ENCODE results near the gene HTRA1.

Gene HTRA1

GRCh38 chr10:122474131-122474818 lies 12.9 kb downstream of the HTRA1 start:
- DNase-seq (ENCODE audit: low read depth) = no peak

DNA sequence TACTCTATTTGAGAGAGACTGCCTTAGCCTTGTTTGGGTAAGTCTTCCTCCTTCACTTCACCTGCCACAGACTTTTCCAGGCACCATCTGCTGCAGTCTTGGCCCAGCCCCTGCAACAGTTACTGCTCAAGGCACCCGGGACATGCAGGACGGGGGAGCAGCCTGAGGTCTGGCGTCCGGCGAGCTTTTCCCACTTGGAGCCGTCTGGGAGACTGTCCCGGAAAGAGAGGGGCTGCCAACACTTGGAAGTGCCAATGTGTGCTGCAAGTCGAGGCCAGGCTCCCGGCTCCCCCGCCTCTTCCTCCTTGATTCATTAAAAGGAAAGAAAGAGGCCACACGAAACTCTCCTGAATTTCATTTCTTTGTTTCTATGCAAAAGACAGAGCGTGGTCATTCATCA lies 13.7 kb downstream of the HTRA1 start:
- DNase-seq (ENCODE audit: low read depth) = no peak

DNA sequence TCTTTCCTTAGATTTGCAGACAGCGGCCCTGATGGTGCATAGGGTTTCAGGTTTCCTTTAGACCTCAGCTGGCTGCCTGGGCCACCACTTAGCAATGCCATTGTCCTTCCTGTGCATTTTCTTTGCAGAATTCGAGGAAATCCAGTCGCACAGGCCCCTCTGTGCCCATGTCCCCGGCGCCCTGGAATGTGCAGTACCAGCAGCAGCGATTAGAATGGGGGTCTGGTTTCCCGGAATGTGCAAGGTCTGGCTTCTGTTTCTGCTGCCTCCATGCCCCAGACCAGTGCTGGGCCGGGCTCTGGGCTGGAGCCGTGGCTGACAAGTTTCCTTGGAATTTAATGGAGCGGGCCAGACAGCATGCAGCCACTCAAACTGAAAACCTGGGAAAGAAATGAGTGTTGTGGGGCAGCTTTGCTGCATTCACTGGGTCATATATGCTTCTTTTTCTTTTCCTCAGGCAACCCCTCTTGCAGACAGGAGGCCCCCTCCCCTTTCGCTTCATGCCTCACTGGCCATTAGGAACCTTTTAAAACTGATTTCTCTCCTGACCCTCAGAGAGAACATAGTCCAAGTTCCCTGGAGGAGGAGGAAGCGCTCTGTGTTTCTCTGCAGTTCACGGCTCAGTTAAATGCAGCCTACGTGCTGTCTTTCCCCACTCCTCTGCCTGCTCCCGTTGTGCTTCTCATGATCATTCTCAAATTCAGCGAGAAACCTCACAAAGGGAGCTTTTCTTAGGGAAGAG lies 14.4 kb downstream of the HTRA1 start:
- DNase-seq (ENCODE audit: low read depth) = no peak

GRCh38 chr10:122476333-122476695 lies 15.0 kb downstream of the HTRA1 start:
- DNase-seq (ENCODE audit: low read depth) = no peak

DNA sequence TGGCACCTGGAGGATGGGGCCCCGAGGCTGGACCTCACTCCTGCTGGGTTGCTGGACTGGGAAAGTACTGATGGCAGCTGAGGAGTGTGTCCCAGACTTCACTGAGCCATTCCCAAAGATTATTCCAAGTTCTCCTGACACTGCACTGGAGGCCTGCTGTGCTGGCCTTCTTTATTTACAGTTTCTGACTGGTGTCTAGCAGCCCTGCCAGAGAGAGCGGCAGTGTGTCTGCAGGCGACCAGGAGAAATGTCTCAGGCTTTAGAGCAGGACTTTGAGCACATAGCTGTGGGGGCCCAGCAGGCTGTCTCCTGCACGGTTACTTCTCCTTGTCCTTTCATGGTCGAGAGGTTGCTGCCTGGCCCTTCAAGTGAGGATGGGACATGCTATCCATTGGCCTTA lies 16.1 kb downstream of the HTRA1 start:
- no peak for DNase-seq (ENCODE audit: low read depth)

GRCh38 chr10:122478971-122479370 lies 17.6 kb downstream of the HTRA1 start:
- DNase-seq (ENCODE audit: low read depth) = no peak

DNA sequence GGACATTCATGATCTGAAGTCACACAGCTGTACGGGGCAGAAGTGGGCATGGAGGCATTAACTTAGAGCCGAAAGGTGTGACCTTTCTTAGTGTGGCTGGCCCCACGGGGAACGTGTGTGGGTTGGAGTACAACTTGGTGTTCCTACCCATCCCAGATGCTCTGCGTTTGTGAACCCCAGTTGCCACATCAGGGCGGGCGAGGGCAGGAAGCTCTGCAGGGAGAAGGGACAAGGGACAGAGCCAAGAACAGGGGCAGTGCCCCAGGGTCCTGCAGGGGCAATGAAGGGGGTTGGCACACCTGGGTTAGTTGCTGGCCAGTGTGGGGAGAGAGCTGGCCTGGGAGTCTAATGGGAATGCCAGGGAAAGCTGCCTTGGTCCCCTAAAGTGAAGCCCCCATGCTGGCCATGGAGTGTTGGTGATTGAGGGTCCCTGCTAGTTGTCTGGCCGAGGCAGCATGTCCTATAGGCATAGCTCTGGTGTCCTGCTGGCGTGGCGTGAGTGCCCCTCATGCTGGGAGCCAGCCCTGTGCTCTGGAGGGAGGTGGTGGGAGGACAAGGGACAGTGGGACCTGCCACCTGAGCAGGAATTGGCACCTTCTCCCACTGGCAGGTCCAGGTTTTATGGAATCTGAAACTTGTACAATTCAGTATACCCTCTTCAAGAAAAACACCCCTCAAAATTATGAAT lies 18.9 kb downstream of the HTRA1 start:
- no peak for DNase-seq (ENCODE audit: low read depth)

DNA sequence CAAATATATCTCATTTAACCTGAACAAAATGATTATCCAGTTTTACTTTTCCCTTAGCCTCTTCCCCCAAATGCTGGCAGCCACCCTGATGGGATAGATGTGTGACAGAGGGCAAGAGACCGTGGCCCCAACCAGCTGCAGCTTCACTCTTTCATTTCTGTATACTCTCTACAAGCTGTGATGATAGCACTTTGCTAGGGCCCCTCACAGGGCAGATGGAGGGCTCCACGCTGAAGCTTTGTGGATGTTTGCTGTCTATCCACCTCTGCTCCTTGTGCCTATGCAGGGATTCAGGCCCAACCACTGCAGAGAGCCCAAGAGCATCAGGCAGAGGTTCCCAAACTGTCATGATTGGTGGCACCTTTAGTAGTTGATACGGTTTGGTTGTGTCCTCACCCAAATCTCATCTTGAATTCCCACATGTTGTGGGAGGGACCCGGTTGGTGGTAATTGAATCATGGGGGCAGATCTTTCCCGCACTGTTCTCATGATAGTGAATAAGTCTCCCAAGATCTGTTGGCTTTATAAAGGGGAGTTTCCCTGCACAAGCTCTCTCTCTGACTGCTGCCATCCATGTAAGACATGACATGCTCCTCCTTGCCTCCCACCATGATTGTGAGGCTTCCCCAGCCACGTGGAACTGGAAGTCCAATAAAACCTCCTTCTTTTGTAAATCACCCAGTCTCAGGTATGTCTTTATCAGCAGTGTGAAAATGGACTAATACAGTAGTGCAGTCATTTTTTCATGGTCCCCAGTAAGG lies 20.1 kb downstream of the HTRA1 start:
- no peak for DNase-seq (ENCODE audit: low read depth)

GRCh38 chr10:122484276-122485060 lies 23.1 kb downstream of the HTRA1 start:
- no peak for DNase-seq (ENCODE audit: low read depth)

DNA sequence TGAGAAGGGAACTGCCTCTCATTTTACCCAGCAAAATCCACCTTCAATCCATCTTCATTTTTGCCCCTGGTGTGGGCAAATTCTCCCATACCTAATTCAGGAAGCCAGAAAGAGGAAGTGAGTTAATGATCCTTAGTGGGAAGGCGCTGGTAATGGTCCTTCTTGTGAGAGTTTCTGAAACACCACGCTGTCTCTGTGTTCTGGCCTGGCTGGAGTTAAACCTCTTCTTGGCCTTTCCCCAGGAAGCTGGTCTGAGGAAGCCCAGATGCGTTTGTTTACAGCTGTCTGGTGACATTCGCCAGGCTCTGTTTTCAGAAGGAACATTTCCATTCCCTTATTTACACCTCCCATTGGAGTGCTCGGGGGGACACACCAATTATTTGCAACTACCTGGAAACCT lies 24.3 kb downstream of the HTRA1 start:
- DNase-seq (ENCODE audit: low read depth) = no peak

DNA sequence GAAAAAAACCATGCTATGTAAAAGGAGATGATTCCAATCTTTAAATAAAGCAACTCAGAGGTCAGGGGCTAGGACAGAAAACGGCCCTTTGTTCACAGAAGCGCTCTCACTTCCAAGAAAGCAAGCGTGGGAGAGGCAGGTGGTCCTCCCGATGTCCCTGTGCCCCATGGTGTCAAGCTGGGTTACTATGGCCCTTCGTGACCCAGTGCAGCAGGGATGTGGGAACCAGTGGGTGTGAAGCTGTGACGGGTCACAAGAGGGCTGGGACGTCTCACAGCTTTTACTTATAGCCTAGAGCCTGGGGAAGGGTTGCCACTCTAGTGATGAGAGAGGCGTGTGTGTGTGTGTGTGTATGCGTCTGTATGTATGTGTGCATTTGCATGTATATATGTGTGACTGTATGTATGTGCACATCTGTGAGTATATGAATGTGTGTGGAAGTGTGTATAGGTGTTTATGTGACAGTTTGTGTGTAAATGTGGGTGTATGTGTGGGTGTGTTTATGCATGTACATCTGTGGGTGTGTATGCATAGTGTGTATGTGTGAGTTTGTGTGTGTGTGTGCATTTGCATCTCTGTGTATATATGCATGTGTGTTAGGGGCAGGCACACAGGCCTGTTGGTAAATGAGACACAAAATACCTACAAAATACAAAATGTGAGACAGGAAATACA lies 25.2 kb downstream of the HTRA1 start:
- DNase-seq (ENCODE audit: low read depth) = no peak

GRCh38 chr10:122487174-122487765 lies 25.9 kb downstream of the HTRA1 start:
- no peak for DNase-seq (ENCODE audit: low read depth)

- no peak for DNase-seq (ENCODE audit: low read depth)
These were observed 28.9 kb downstream of the HTRA1 start for GRCh38 chr10:122490268-122490667.

GRCh38 chr10:122490786-122491680 lies 29.7 kb downstream of the HTRA1 start:
- no peak for DNase-seq (ENCODE audit: low read depth)

- DNase-seq (ENCODE audit: low read depth) = no peak
These were observed 30.7 kb downstream of the HTRA1 start for GRCh38 chr10:122492006-122492405.

DNA sequence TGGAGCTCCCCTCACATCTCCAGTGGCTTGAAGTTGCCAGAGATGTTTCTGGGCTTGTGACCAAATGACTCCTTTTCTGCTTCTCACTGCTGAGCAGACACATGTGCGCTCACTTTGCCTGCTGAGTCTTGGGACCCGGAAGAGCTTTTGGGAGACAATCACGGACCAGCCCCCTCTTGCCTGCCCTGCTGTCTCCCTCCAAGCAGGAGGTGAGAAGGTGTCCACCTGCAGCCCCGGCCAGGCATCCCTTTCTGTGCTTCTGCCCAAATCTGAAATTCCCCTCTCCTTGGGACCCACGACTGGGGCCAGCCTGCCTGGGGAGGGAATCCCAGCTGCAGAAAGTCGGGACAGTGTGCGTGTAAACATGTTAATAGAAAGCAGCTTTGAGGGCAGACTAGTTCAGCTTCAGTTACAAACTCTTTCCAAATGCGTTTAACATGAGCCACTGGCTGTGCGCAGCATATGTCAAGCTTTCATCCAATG lies 31.7 kb downstream of the HTRA1 start:
- no peak for DNase-seq (ENCODE audit: low read depth)

DNA sequence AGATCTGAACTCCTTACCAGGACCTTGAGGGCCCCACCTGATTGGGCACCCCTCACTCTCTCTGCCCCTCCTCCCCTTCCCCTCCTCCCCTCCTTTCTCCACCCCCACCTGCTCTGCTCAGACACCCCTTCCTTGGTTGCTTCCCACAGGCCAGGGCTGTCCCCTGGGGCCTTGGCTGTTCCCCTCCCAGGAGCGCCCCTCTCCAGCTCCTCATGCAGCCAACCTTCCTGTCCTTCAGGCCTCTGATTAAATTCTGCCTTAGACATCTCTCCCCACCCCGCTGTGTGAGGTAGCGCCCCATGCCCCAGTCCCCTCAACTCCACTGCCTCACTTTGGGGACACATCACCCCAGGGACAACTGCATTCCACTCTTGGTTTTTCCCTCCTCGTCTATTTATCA lies 32.4 kb downstream of the HTRA1 start:
- DNase-seq (ENCODE audit: low read depth) = no peak

DNA sequence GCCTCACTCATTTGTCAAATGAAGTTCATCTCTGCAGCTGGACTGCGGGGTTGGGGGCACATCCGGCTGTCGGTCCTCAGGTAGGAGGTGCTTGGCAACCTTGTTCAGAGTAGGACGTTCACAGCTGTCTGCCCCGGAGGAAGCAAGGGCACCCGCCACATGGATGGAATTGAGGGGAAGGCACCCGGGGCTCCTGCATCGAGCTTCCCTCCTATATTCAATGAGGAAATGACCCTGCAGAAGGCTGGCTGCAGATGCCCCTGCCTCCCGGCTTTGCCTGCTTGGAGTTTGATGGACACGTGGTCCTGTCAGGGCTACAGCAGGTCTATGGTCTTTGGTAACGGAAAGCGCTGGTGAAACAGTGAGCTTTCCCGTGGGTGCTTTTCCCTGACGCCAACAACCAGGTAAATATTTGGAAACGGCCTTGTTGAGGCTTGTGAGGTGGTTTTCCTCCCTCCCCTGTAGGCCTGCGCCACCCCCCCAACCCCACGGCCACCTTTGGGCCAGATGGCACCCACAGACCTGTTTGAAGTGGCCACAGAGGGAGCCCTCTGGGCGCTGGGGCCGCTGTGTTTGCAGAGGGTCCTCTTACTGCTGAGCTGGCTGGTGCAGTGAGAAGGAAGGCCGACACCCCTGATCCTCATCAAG lies 32.9 kb downstream of the HTRA1 start:
- DNase-seq (ENCODE audit: low read depth) = no peak

DNA sequence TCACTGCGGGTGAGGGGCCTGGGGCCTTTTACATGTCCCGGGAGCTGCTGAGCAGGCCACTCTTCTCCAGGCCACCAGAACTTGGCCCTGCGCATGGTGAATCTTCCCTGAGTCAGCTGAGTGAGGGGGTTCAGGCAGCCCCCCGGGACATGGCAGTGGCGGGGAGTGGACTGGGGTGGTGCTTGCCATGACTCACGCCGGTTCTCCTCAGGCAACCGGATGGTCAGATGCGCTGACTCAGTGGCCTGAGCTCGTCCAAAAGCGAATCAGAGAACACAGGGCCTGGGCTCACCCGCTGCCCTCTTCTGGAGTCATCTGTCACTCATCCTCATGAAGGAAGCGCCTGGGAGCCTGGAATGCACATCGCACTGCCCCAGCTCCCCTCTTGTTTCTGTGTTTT lies 33.5 kb downstream of the HTRA1 start:
- DNase-seq (ENCODE audit: low read depth) = no peak
